ENCODE measurements around the gene KIF1B. TPM values are rescaled to one million over a fixed set of nuclear protein-coding genes. Genes with fewer than 3 reads are reported as not detected.

Gene KIF1B
- total RNA-seq (2021; ENCODE audit: unreplicated experiment) (28.1 TPM), Bru-seq, nascent RNA (percentile 74 among the genes with signal in this experiment), BruChase-seq, experiment 1, labeled RNA remaining after a 6-hour chase (percentile 82 among the genes with signal in this experiment), BruChase-seq, experiment 2, labeled RNA remaining after a 2-hour chase (percentile 75 among the genes with signal in this experiment)
- polyA plus RNA-seq (2012): 10.5 and 11.9 TPM in 2 replicates
- long read RNA-seq, full-length matches to known transcripts: 3 of 40 reads
- long read RNA-seq, partial matches to known transcripts: 23 of 40 reads
- long read RNA-seq, other reads (novel, unspliced or antisense): 14 of 40 reads

- H3K9me2 ChIP-seq (ENCODE audit: insufficient read depth): no peaks in the 10 kb centered on the region
- H3K4me3 ChIP-seq (replicated peaks in 1 of 2; ENCODE audit: low read depth in 1 of 2, low read length in 2 of 2): peak within 1 kb of the TSS; percentile 93 to 99
- peak within 1 kb of the TSS; percentile 74 for H3K27ac ChIP-seq (ENCODE audit: low read depth, low read length)
- ChIA-PET CTCF (interaction anchor here (0.5 to 2.1 kb wide), 23 partner anchors 9 to 425 kb away, joined by 3 to 27 read pairs (median 4); no protein-coding TSS in a partner anchor), RAD21 (ENCODE audit: low non-redundant PET in 1 of 2, low total read pairs in 2 of 2, uncharacterized antibody in 2 of 2, unreplicated experiment in 2 of 2) (interaction anchor here in 1 of 2 experiments (0.6 kb wide), 2 partner anchors 12 to 593 kb away, joined by 3 to 6 read pairs; no protein-coding TSS in a partner anchor), POLR2A (interaction anchor here (0.6 to 1.8 kb wide), 7 partner anchors 9 to 128 kb away, joined by 3 to 4 read pairs (median 3); no protein-coding TSS in a partner anchor)
- no peaks in the 10 kb centered on the region for H3K36me3 ChIP-seq (ENCODE audit: control insufficient read depth in 1 of 2, insufficient read depth in 2 of 2, low read length in 2 of 2)
- TSS peak; percentile 70 for BruUV-seq (replicated peaks)
- peaks cover 11 to 27% of the 10 kb centered on the region in 2 experiments for H3K4me1 ChIP-seq (ENCODE audit: control insufficient read depth in 1 of 2, insufficient read depth in 2 of 2, low read length in 2 of 2)
- H3K4me2 ChIP-seq (ENCODE audit: low read length): peak within 1 kb of the TSS; percentile 96
- peaks cover 4% of the 10 kb centered on the region for H4K20me1 ChIP-seq (ENCODE audit: insufficient read depth)
- DNase-seq (ENCODE audit: low read depth, low spot score) (peak; percentile 93), ATAC-seq (peak; percentile 96)
- intact Hi-C loops (cut with micrococcal nuclease): loop anchor here (10.0 kb wide), 1 partner anchor 125 kb away; no protein-coding TSS in a partner anchor
- H3K79me2 ChIP-seq (ENCODE audit: insufficient read depth, low read length): peaks cover 36% of the 10 kb centered on the region
- H2AFZ ChIP-seq (ENCODE audit: low read depth, low read length, poor library complexity, severe bottlenecking): peak within 1 kb of the TSS; percentile 81
- no peaks in the 10 kb centered on the region for H3K9me3 ChIP-seq (ENCODE audit: control insufficient read depth in 1 of 2, insufficient read depth in 1 of 2, low read depth in 1 of 2, low read length in 2 of 2)
- H3K27me3 ChIP-seq (ENCODE audit: insufficient read depth, low read length): no peaks in the 10 kb centered on the region
- H3K9ac ChIP-seq (ENCODE audit: low read length): peak within 1 kb of the TSS; percentile 97
- TF ChIP-seq ZBTB33 (IDR thresholded peaks at IDR 0.05; ENCODE audit: extremely low read depth, insufficient replicate concordance, low read length): no peak
- TF ChIP-seq YY1 (IDR thresholded peaks at IDR 0.05; ENCODE audit: extremely low read depth, insufficient replicate concordance, low read depth, low read length): no peak
- no peak for TF ChIP-seq ZNF274 (IDR thresholded peaks at IDR 0.05; ENCODE audit: low read depth, low read length)
- no peak for TF ChIP-seq CEBPB (IDR thresholded peaks at IDR 0.05; ENCODE audit: low read depth)
- TF ChIP-seq RAD21 (IDR thresholded peaks at IDR 0.05; ENCODE audit: low read depth): peak; percentile 80
- no peak for TF ChIP-seq EZH2 (IDR thresholded peaks at IDR 0.05)
- TF ChIP-seq CBX3 (IDR thresholded peaks at IDR 0.05; ENCODE audit: low read depth): peak; percentile 57; the same call in 1 of the 2 replicates
- TF ChIP-seq JUND (IDR thresholded peaks at IDR 0.05): peak; percentile 24; the same call in 1 of the 2 replicates
- peak; percentile 26 for TF ChIP-seq TCF7L2 (IDR thresholded peaks at IDR 0.05; ENCODE audit: borderline replicate concordance, extremely low read depth, insufficient read depth, insufficient read length)
- 0 out of 2 replicates have a peak, but pooled peaks have one; percentile 27 for TF ChIP-seq FOSL1 (IDR thresholded peaks at IDR 0.05; ENCODE audit: low read depth)
- TF ChIP-seq SIN3A (IDR thresholded peaks at IDR 0.05; ENCODE audit: low read depth): peak; percentile 70
- peak; percentile 38 for TF ChIP-seq POLR2A (IDR thresholded peaks at IDR 0.05; ENCODE audit: borderline replicate concordance, extremely low read depth, insufficient read depth, insufficient read length)
- TF ChIP-seq MAX (IDR thresholded peaks at IDR 0.05): peak; percentile 77
- peak; percentile 69 for TF ChIP-seq EGR1 (IDR thresholded peaks at IDR 0.05; ENCODE audit: low read depth)
- TF ChIP-seq ELF1 (IDR thresholded peaks at IDR 0.05; ENCODE audit: borderline replicate concordance, low read depth): no peak
- no peak for TF ChIP-seq REST (IDR thresholded peaks at IDR 0.05; ENCODE audit: low read depth)
- TF ChIP-seq ATF3 (IDR thresholded peaks at IDR 0.05): no peak
- TF ChIP-seq EZH2phosphoT487 (IDR thresholded peaks at IDR 0.05; ENCODE audit: borderline replicate concordance): no peak
- TF ChIP-seq SRF (IDR thresholded peaks at IDR 0.05; ENCODE audit: low read depth): no peak; the same call in 1 of the 2 replicates
Measured at GRCh38 chr1:10209905-10210810, at the start of gene KIF1B. Gene KIF1B, plus strand, starts transcription at chr1:10210570. Its CDS starts 21,759 bp downstream, at chr1:10232329.

Measured in HCT116 (cell line).